GM23248 (cell line): Measurements from ENCODE around the gene ZNF785.

Source experiments
- EZH2 ChIP-seq: fragments of 200-600 bp; sonication (generic); IDR thresholded peaks from 2 replicates; pipeline ENCODE4 v1.6.1; 2018; ENCODE audit warnings: antibody characterized with exemption, mild to moderate bottlenecking; ENCODE audit not compliant: insufficient read depth, poor library complexity, severe bottlenecking
- EZH2phosphoT487 ChIP-seq: fragments of 200-600 bp; sonication (generic); IDR thresholded peaks from 2 replicates; pipeline ENCODE4 v1.6.1; 2018; ENCODE audit warnings: antibody characterized with exemption, moderate library complexity, mild to moderate bottlenecking, low read depth; ENCODE audit not compliant: insufficient read depth

DNA sequence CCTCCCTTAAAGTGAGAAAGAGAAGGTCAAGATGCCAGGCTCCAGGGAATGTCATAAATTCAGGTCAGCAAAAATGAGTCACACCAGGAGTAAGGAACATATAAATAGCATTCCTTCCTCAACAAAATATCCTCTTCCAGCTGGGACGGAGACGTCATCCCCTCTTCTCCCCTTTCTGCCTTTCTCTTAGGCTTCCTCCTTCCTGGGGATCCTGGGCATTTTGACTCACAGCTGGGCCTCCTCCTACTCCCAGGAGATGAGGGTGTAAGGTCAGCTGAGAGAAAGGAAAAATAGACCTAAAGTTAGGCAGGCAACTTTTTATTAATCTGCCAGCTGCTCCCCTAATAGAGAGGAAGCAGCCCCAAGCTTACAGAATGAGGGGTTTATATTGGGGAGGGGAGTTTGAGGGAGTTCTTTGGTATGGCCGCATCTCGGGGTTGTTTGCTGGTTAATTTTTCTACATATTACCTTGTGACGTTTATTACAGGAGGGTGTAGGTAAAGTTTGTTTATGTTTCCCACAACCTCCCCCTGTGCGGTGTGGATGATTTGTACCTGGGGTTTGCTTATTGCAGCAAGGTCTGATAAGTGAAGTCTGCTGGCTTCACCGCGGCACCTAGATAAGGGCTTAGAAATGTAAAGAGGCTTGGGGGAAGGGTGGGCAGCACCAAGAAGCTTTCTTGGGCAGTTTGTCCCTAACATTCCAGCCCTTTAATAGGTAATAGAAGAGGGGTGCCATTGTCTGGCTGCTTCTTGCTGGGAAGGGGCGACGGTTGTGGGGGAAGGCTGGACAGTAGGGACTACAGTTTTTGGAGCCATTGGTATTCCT, 43.8 kb downstream of the ZNF785 start:
- TF ChIP-seq EZH2 (no peak), EZH2phosphoT487 (no peak)
